ENCODE data around the gene LRRC32.

DNA sequence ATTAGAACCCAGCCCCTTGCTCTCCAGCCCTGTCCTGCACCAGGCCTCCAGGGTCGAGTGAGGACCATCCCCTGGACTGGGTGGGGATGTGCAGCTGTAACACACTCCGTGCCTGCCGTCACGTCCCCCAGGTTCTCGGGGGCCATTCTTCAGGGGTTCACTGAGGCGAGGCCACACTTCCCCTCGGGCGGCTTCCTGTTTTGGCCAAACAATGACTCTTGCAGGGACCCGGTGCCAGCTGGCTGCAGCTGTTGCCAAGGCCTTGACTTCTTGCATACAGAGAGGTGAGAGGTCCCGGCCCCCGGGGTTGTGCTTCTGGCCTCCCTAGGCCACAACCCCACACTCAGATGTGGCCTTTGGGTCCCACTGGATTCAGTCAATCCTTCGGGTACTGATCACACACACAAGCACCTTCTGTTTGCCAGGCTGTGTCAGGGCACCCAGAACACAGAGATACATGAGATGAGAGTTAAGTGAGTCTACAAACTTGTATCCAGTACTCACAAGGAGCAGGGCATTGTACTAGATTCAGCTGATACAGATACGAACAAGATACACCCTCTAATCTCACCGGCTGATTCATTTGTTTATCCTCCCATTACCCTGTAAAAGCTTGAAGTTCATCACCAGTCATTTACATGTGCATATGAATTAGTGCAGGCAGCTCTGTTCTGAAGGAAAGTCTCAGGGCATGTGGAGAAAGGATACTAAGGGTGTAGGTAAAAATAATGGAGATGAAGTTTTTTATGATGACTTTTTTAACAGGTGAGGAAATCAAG, 32.9 kb downstream of the LRRC32 start:
- TF ChIP-seq, protein P1, sequence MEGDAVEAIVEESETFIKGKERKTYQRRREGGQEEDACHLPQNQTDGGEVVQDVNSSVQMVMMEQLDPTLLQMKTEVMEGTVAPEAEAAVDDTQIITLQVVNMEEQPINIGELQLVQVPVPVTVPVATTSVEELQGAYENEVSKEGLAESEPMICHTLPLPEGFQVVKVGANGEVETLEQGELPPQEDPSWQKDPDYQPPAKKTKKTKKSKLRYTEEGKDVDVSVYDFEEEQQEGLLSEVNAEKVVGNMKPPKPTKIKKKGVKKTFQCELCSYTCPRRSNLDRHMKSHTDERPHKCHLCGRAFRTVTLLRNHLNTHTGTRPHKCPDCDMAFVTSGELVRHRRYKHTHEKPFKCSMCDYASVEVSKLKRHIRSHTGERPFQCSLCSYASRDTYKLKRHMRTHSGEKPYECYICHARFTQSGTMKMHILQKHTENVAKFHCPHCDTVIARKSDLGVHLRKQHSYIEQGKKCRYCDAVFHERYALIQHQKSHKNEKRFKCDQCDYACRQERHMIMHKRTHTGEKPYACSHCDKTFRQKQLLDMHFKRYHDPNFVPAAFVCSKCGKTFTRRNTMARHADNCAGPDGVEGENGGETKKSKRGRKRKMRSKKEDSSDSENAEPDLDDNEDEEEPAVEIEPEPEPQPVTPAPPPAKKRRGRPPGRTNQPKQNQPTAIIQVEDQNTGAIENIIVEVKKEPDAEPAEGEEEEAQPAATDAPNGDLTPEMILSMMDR (IDR thresholded peaks at IDR 0.05) = no peak
- TF ChIP-seq POLR2A (IDR thresholded peaks at IDR 0.05) = no peak
- TF ChIP-seq EP300 (IDR thresholded peaks at IDR 0.05) = no peak
- TF ChIP-seq POLR2AphosphoS5 (IDR thresholded peaks at IDR 0.05) = peak; percentile 13
